Activated CD8-positive, alpha-beta memory T cell treated with anti-CD3 and anti-CD28 coated beads for 4 hours (primary cell): ENCODE results near the gene NTM.
"Not testable (repeated sequence)": the region's sequence is repeated elsewhere in the genome, so short reads cannot be mapped to it uniquely, and the experiment has no call there.

Experiments
- DNase-seq, 2 donors: peaks; one replicate each; pipeline ENCODE4 v3.0.0-alpha.2; 2020; ENCODE audit warnings: low read depth in 2 of 2

Gene NTM

GRCh38 chr11:131370090-131370751, at the start of gene NTM:
Gene NTM (plus strand): TSS chr11:131370615.
- no peak for DNase-seq

- no peak for DNase-seq
These were observed 45.4 kb upstream of the NTM start for GRCh38 chr11:131324921-131325570.

GRCh38 chr11:131326829-131327228, 43.6 kb upstream of the NTM start:
- no peak for DNase-seq

GRCh38 chr11:131327421-131327820, 43.0 kb upstream of the NTM start:
- DNase-seq: no peak

GRCh38 chr11:131328843-131329242, 41.6 kb upstream of the NTM start:
- DNase-seq: no peak

GRCh38 chr11:131331010-131331409, 39.4 kb upstream of the NTM start:
- no peak for DNase-seq

- no peak for DNase-seq
These were observed 38.9 kb upstream of the NTM start for GRCh38 chr11:131331546-131331945.

GRCh38 chr11:131334601-131335000, 35.8 kb upstream of the NTM start:
- no peak for DNase-seq

GRCh38 chr11:131341900-131342299, 28.5 kb upstream of the NTM start:
- not testable (repeated sequence) for DNase-seq

GRCh38 chr11:131342442-131342841, 28.0 kb upstream of the NTM start:
- not testable (repeated sequence) for DNase-seq

- DNase-seq: no peak
These were observed 25.0 kb upstream of the NTM start for GRCh38 chr11:131345406-131345805.

- no peak for DNase-seq
These were observed 20.9 kb upstream of the NTM start for GRCh38 chr11:131349368-131350086.

- no peak for DNase-seq
These were observed 19.5 kb upstream of the NTM start for GRCh38 chr11:131350872-131351271.

- DNase-seq: no peak
These were observed 18.6 kb upstream of the NTM start for GRCh38 chr11:131351848-131352247.

- no peak for DNase-seq
These were observed 16.6 kb upstream of the NTM start for GRCh38 chr11:131353766-131354165.

- DNase-seq: no peak
These were observed 16.1 kb upstream of the NTM start for GRCh38 chr11:131354251-131354701.

- DNase-seq: no peak
These were observed 14.2 kb upstream of the NTM start for GRCh38 chr11:131356206-131356605.

GRCh38 chr11:131365329-131365930, 5.0 kb upstream of the NTM start:
- DNase-seq: no peak

GRCh38 chr11:131370901-131371790, 731 bp downstream of the NTM start:
- DNase-seq: no peak

GRCh38 chr11:131371791-131372104, 1.3 kb downstream of the NTM start:
- DNase-seq: no peak

GRCh38 chr11:131372234-131372962, 2.0 kb downstream of the NTM start:
- DNase-seq: no peak
